Activated effector memory CD4-positive, alpha-beta T cell treated with Interleukin-2 at 50 U/mL for 16 hours (primary cell): ENCODE measurements around the gene FBXL14.
"Not testable (repeated sequence)": the region's sequence is repeated elsewhere in the genome, so short reads cannot be mapped to it uniquely, and the experiment has no call there.

Experiments used
- DNase-seq: peaks from one replicate; pipeline ENCODE4 v3.0.0-alpha.2; 2020

The FBXL14 gene

DNA sequence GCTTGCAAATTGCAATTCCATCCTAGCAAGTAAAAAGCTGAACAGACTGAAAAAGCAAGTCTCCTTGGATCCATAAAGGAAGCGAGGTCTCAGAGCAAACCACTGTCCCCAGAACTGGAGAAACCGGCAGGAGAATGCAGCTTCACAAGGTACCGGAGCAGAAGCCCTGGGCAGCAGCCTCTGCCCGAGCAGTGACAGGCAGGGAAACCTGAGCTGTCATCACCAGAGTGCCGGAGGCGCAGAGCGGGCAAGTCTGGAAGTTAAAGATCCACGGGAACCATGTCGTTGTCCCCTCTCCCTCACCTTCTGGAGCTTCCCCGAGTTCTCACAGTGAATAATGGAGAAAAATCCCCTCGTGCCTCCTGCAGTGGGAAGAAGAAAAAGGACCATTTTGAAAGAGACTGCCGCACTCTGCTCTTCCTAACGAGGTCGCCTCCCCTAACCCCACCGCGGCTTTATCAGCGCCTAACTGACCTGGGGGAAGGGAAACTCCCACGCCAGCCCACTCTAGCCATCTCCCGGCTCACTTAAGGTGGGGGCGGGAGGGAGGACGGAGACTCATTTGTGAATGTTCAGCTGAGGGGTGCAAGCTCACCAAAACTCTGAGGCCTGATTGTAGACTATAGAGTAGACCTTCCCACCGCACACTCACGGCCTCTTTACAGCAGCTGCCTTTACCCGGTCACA is 27.8 kb downstream of the FBXL14 start:
- DNase-seq, result no peak

DNA sequence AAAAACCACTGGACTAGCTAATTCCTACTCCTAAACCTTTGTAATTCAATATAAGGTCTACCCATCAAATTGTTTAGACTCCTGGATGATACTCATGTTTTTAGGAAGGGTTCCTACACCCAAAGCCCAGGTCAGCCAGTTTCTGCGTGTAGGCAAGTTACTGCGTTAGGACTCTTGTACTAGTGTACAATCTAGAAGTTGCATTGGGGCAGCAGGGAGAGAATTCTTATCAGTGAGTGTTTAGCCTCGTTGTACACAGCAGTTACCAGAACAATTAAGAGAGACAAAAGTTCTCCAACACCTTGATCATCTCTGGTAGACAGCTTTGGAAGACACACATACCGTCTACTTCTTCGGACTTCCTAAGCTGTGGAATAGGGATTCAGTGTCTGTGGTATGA is 29.2 kb downstream of the FBXL14 start:
- no peak for DNase-seq

DNA sequence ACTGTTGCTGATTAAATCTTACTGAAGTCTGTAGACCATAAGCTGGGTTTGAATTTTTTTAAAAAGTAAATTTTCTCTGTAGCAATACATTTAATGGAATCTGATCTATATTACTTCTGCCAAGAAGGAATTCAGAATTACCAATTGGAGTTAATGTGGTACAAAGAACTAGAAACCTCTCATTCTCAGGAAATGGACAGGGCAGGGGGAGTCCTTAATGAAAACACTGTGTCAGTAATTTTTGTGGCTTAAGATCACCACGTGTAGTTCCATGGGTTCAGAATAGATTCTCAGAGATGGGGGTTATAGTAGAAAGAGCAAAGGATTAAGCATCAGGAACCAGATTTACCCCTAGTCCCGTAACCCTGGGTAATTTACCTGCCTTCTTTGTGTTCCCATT is 30.3 kb downstream of the FBXL14 start:
- DNase-seq, result no peak

DNA sequence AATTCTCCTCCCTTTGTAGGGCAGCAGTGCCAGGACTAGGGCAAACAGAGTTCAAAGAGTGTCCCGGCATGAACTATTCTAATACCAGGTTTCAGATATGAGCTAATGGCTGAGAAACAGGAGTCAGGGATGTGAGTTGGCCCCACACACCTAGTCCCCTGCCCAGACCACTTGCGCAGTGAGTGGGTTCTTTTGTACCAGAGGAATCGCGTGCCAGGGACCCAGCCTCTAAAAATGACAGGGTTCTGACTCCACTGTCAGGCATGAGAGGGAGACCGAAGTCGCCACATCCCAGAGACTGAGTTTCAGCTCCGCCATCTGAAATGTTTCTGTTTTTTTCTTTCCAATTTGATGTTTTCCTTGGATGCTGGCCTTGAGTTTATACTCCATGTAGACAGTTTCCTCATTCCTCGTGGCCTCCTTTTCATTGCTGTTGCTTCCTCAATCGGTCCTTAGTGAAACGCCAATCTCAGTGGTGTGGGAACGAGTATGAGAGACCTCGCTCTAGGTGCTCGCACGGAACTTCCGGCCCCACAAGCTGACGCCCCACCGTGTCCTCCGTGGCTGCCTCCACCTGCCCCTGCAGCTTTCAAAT is 31.5 kb downstream of the FBXL14 start:
- DNase-seq, result no peak

DNA sequence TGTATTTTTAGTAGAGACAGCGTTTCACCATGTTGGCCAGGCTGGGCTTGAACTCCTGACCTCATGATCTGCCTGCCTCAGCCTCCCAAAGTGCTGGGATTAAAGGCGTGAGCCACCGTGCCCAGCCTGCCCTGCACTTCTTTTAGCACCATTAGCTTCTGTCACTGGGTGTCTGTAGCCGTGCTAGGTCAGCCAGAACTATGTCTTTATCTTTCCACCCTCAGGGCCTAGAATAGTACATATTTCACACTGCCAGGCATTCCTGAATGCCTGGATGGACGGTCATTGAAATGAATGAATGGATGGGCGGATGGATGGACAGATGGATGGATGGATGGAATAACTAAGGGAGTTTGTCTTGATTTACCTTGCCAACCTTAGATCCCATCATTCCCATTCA is 33.7 kb downstream of the FBXL14 start:
- DNase-seq, result no peak

DNA sequence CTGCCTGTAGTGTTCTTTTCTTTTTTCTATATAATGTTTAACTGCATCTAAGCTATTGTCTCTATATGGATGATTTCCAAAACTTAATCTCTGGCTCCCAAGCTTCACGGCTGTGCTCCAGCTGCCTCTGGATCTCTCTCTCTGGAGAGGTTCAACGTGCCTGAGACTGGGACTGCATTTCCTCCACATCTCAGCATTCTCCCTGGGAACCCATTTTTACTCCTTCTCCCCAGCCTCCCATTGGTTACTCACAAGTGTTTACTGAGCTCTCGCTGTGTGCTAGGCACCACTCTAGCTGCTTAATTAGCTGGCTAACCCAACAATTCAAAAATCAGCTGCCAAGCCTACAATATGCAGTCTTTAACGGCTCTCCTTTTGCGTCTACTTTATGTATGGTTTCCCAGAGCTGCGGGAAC is 34.7 kb downstream of the FBXL14 start:
- no peak for DNase-seq

DNA sequence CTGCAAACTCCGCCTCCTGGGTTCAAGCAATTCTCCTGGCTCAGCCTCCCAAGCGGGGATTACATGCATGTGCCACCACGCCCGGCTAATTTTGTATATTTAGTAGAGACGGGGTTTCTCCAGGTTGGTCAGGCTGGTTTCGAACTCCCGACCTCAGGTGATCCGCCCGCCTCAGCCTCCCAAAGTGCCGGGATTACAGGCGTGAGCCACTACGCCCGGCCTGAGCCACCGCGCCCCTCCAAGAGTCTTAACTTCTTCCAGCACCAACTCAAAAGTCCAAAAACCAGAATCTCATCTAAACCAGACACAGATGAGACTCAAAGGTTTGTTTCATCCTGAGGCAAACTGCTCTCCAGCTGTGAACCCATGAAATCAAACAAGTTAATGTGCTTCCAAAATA is 36.3 kb downstream of the FBXL14 start:
- not testable (repeated sequence) for DNase-seq

DNA sequence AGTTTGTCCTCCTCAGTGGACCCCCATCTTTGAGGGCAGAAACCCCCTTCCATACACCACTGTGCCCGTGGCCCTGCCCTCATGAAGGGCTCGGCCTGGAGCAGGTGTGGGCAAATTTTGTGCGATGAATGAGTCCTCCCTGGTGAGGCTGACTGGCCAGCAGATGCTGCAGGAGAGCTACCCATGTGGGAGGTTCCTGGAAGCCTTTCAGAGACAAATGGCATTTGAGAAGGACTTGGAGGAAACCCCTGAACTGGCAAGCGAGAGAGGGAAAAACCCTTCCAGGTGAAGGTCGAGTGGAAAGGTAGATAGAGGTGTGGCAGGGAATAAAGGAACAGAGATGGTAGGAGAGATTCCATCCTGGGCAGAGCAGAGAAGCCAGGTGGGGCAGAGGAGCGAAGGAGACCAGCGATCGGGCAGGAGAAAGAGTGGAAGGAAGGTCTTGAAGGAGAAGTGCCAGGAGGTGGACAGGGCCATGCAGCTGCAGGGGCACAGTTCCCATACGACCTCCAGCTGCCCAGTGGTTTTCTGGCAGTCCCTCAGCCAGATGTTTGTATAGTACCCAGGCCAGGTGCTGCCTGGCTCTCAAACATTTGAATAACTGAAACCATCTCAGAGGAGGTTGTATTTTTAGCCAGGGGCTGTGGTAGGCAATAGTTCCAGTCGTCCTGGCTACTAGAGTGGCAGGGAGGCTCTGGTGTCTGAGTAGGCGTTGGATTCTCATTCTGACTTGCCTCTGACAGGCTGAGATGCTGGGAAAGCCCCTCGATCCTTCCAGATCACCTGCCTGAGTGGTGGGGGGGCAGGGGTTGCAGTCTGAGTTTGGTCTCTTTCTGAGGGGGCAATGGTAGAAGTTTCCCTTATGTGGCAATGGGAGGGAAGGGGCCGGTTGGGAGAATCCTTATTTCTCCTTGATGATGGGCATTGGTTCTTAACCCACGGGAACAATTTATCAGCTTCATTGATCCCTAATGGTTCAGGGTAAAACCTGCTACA is 40.1 kb downstream of the FBXL14 start:
- DNase-seq, result no peak

DNA sequence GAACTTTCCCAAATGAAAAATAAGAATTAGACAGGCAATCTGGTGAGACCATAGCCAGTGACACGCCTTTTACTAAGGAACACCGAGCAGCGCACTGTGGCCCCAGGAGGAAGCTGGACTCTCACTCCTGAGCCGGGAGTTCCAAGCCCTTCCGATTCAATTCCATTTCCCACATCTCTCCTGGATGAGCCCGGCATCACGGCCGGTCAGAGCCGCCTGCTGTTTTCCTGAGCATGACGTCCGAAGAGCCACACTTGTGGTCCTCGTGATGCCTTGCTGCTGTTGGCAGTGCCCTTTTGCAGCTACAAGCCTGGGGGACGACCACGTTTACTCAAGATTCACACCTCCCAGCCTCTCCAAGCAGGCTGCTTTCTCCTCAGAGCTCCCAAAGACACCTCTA is 40.8 kb downstream of the FBXL14 start:
- DNase-seq, result no peak

DNA sequence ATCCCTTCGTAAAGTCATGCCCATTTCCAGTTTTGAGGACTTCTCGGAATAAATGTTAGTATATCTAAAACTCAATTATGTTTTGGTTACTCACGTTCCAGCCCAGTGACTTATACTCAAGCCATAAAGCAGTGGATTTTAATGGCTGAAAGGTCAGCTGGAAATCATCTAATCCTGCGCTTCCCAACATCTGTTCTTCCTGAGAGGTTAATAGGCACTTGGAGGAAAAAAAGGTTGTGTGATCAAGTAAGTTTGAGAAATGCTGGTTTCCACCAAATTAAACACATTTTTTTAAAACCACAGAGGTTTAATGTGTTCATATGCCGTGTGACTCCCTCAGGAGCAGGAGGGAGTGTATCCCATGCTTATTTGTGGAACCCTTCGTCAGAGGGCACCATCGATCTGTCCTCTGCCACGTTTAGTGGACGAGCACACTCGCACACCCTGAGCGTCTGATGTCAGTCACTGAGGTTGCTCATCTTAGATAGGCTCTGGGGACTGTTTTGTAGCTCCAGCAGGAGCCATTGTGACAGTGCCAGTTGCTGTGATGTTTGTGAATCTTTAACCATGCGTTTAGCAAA is 41.4 kb downstream of the FBXL14 start:
- no peak for DNase-seq

DNA sequence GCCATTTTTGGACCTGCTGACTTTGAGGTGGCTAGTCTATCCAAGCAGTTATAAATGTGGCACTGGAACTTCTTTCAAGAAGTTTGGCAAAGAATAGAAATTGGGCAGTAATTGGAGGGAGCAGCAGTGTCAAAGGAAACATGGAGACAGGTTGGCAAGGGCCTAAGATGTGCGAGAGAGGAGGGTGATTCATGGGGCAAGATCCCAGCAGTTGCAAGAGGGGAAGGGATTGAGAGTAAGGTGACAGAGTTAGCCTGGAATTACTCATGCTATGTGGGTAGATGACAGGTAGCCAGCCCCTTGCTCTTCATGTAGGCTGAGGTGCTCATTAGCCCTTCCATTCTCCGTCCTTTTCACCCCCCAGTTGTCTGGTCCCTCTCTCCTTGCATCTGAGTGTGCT is 42.2 kb downstream of the FBXL14 start:
- no peak for DNase-seq

DNA sequence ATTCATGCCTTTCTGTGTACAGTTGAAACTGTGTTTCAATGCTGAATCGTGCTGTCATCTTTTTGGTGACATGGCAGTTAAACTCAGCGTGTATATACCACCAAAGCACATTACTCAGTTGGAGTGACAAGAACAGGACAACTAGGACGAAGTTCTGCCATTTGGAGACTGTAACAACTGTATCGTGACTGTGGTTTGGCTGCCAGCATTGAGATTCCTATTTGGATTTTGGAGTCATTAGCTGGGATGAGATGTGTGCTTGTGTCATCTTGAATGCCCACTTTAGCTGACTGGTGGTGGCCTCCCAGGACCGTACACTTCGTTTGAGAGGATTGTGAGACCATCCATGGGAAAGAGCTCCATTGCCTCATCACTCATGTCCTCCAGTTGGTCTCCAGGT is 42.9 kb downstream of the FBXL14 start:
- no peak for DNase-seq

DNA sequence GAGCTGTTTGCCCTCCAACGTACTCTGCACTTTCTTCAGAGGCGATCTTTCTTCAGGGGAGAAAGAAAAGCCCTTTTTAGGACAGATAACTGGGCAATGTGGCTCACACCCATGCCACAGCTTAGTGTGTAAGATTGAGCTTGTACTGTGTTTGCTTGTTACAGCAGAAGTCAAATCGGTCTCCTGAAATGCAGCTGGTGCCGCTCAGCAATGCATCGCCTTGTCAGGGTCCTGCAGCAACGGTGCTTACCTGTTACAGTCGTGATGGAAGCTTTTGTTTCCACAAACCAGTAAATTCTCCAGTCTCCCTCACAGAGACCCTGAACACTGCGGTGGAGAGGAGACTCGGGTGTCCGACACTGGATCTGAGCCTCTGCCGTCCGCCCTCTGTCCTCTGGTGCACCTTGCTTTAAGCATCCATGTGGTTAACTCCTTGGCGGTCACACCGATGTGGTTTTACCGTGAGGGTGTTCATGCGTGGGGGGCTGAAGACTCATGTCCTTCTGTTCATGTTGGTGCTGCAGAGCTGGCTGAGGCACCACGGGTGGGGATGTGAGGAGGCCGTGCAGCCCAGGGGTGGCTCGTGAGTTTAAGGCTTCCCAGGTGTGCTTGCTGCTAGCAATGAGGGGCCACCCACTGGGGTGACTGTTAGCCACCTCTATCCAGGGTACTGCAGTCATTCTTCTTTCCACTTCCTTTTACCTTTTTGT is 47.3 kb downstream of the FBXL14 start:
- DNase-seq, result no peak

DNA sequence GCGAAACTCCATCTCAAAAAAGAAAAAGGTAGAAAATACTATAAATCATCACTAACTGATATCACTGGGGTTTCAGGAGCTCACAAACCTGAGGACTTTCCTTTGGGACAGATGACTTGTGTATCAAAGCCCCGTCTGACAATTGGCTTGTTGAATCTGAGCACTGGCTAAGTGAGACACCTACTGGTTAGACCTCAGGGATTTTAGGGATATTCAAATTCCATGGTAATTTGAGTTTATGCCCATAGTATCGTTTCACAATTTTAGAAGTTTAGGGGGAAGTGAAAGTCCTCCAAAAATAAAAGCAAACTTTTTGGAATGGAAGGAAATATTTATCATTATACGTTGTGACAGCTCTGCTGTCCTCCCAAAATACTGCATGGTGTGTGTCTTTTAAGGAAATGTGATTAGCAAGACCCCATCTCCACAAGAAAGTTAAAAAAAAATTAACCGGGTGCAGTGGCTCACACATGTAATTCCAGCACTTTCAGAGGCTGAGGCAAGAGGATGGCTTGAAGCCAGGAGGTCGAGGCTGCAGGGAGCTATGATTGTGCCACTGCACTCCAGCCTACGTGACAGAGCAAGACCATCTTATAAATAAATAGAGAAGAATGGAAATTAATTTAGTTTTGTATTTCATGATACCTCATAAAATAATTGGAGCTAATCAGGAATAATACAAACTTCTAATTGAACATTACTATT is 49.2 kb downstream of the FBXL14 start:
- DNase-seq, result no peak

DNA sequence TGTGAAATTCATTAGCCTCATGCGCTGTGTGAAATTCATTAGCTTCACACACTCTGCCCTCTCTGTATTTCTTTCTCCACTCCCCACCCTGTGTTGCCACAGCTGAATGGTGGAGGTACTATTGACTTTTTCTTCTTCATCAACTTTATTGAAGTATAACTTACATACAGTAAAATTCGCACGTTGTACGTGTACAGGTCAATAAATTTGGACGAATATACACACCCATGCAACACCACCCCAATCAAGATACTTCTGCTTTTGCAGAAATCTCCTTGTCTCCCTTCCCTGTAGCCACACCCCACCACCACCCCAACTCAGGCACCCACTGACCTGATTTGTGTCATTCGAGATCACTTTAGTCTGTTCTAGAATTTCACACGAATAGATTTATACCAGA is 51.8 kb downstream of the FBXL14 start:
- DNase-seq, result no peak

DNA sequence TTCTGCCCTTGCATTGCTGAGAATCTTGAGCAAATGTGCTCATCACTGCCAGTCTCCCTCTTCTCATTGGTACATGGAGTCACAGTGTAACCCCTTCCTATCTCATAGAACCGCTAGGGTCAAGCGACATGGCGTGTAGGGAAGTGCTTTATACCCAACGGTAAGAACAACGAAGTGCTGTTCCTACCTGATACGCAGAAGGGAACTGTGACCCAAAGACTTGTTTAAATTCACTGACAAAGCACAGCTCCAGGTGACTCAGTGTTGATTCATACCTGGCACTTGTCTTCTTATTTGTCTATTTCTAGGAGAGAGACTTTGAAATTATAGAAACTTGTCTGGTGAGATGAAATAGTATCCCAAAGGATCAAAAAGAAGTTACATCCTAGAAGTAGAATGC is 53.7 kb downstream of the FBXL14 start:
- no peak for DNase-seq

DNA sequence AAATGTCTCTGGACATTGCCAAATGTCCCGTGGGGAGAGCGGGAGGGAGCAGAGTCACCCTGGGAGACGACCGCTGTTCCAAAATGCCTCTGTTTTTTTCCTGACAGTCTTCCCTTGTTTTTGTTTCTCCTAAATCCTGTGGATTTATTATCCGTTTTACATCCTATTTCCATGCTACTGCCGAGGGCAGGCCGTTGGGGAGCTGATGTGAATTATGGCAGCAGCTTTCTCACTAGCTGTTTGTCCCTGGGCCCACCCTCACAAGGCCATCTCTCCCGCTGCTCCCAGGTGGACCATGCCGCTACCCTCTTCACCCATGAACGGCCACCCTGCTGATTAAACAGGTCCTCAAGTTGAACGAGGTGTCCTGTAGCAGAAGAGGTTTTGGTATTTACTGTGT is 55.2 kb downstream of the FBXL14 start:
- DNase-seq, result no peak

DNA sequence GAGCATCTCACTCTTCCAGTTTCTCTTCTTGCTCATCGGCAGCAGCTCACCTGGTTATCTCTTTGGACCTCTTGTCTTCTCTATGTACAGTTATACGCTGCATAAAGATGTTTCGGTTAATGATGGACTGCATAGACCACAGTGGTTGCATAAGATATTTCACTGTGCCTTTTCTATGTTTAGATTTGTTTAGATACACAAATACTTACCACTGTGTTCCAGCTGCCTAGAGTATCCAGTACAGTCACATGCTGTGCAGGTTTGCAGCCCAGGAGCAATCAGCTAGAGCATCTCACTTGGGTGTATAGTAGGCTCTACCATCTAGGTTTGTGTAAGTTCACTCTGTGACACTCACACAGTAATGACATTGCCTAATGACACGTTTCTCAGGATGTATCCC is 57.6 kb downstream of the FBXL14 start:
- DNase-seq, result no peak

DNA sequence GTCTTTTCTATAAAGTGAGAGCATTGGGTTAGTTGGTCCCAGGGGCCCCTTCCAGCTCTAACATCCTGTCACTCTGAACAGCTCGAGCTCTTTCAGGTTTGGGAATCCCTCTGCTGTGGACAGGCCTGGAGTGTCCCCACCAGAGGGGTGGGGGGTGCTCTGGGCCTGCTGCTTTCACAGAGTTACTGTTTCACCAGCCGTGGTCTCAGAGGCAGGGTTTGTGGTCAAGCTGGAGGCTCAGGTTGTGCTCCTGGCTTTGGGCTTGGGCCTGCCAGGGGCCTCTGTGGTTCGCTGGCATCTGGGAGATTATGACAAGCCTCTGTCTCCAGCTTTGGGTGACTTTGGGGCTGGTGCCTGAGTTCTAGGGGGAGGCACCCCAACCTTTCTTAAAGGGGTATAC is 59.6 kb downstream of the FBXL14 start:
- DNase-seq, result no peak

DNA sequence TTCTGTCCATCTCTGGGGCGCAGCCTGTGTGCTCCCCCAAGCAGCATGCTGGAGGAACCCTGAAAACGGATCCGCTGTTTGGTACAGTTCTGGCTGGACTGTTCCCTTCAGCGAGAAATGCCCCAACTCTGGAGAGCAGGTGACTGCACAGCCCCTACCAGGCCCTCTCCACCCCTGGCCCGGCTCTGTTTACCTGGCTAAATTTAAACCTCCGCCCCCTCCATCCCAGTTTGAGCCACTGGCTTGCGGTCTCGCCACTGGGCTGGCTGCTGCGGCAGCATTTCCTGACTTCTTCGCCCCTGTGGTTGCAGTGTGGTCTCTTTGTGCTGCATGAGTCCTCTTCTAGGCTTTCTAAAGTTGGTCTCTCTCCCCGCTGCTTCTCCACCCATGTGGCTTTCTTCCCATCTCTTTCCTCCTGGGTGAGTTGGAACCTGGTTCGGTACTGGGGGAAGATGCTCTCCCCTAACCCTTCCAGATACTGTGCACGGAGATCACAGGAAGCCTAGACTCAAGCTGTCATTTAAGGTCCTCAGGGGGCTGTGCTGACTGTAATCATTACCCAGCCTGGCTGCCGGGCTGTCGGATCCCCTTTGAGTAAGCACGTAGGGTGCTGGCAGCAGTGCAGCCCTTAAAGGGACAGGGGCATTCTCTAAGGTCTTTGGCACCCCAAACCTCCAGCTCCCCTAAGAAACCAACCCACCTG is 60.6 kb downstream of the FBXL14 start:
- no peak for DNase-seq

DNA sequence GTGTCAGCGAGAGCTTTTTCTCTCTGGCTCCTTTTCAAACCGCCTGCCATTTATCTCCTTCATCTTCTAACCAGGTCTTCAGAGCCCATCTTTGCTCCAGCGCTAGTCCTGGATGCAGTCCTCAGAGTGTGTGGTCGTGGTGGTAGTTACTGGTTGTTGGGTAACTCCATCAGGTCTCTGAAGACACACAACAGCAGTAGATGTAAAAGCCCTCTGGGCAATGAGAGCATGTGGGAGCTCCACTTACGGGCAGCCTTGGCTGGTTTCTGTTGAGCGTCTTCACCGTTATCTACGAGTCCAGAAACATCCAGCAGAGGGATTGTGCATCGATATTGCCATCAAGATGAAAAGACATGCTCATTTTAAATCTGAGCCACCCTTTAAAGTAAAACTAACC is 61.2 kb downstream of the FBXL14 start:
- DNase-seq, result peak; percentile 22
